ENCODE data around the gene WIPI1.

The WIPI1 gene

GRCh38 chr17:68460146-68460545 is 2.9 kb upstream of the WIPI1 start:
- DNase-seq = no peak

- DNase-seq = no peak
Measured at GRCh38 chr17:68459037-68459639, 1.8 kb upstream of the WIPI1 start.

GRCh38 chr17:68458260-68459036 is 1.2 kb upstream of the WIPI1 start:
- DNase-seq = no peak

GRCh38 chr17:68457539-68458259 is 403 bp upstream of the WIPI1 start:
- peak; percentile 99 for DNase-seq

- peak; percentile 65 for DNase-seq
Measured at GRCh38 chr17:68456339-68457167, 743 bp downstream of the WIPI1 start.

- no peak for DNase-seq
Measured at GRCh38 chr17:68455901-68456338, 1.4 kb downstream of the WIPI1 start.

GRCh38 chr17:68453991-68454665 is 3.2 kb downstream of the WIPI1 start:
- DNase-seq = no peak

- DNase-seq = no peak
Measured at GRCh38 chr17:68452724-68453290, 4.5 kb downstream of the WIPI1 start.

- no peak for DNase-seq
Measured at GRCh38 chr17:68451670-68452354, 5.5 kb downstream of the WIPI1 start.

GRCh38 chr17:68450801-68451200 is 6.5 kb downstream of the WIPI1 start:
- no peak for DNase-seq

GRCh38 chr17:68450391-68450790 is 6.9 kb downstream of the WIPI1 start:
- no peak for DNase-seq

- DNase-seq = no peak
Measured at GRCh38 chr17:68449021-68449739, 8.1 kb downstream of the WIPI1 start.

GRCh38 chr17:68446626-68447041 is 10.7 kb downstream of the WIPI1 start:
- DNase-seq = no peak

GRCh38 chr17:68445671-68446070 is 11.6 kb downstream of the WIPI1 start:
- no peak for DNase-seq

GRCh38 chr17:68443972-68444464 is 13.3 kb downstream of the WIPI1 start:
- no peak for DNase-seq

GRCh38 chr17:68441070-68441770 is 16.1 kb downstream of the WIPI1 start:
- no peak for DNase-seq

- no peak for DNase-seq
Measured at GRCh38 chr17:68440526-68440925, 16.8 kb downstream of the WIPI1 start.

- DNase-seq = no peak
Measured at GRCh38 chr17:68439656-68440290, 17.5 kb downstream of the WIPI1 start.
